SJSA1 (cell line): Measurements from ENCODE around the gene COL23A1. TPM values are rescaled to one million over a fixed set of nuclear protein-coding genes. Genes with fewer than 3 reads are reported as not detected.
A peak's percentile ranks its signal among the peaks of the same experiment; 100 is the strongest.

ENCODE experiments used
- DNase-seq, 2 experiments: peaks; one replicate each; pipeline ENCODE4 v3.0.0-alpha.2; 2015 to 2020; ENCODE audit warnings: low spot score in 2 of 2, low read depth in 1 of 2
- H3K27ac ChIP-seq: fragments of 250-450 bp; sonication (Bioruptor Pico); 2 replicates; pipeline ENCODE4 v1.5.1; 2020; ENCODE audit warnings: mild to moderate bottlenecking, moderate library complexity
- H3K27me3 ChIP-seq: fragments of 250-450 bp; sonication (Bioruptor Pico); replicated peaks from 2 replicates; pipeline ENCODE4 v1.5.1; 2020; ENCODE audit warnings: mild to moderate bottlenecking, moderate library complexity
- H3K36me3 ChIP-seq: fragments of 250-450 bp; sonication (Bioruptor Pico); 2 replicates; pipeline ENCODE4 v1.5.1; 2020; ENCODE audit warnings: mild to moderate bottlenecking
- H3K4me1 ChIP-seq: fragments of 250-450 bp; sonication (Bioruptor Pico); replicated peaks from 2 replicates; pipeline ENCODE4 v1.6.1; 2021; ENCODE audit warnings: mild to moderate bottlenecking
- H3K4me3 ChIP-seq: fragments of 250-450 bp; sonication (Bioruptor Pico); 2 replicates; pipeline ENCODE4 v1.5.1; 2020; ENCODE audit warnings: mild to moderate bottlenecking
- H3K9me3 ChIP-seq: fragments of 250-450 bp; sonication (Bioruptor Pico); replicated peaks from 2 replicates; pipeline ENCODE4 v1.5.1; 2020; ENCODE audit warnings: mild to moderate bottlenecking
- total RNA-seq: library from RNA; depleted of rRNA; stranded (reverse); fragments of >200 nt; shearing (Covaris generic); gene quantifications from 2 replicates; pipeline ENCODE4 v1.2.3, GENCODE V29; 2014

COL23A1 gene
- total RNA-seq, 1 experiment from 2014 or later = not detected

DNA sequence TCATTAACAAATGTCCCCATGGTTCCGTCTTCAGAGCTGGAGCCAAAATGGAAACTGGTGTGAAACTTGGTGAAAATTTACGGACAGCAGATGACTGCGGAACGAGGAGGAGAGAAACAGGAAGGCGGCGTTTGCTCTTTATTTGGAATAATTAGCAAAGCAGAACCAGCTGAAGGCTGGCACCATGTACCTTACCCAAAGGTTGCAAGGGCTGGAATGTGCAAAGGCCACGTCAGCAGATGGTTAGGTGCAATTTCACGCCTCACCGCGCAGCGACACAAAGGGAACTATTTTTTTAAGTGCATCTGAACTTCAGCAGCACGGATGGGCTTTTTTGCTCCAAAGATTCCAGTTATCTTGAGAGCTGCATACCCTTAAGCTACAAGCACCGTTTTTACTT lies 127.4 kb downstream of the COL23A1 start:
- H3K27ac ChIP-seq = no peak overlapping the region
- H3K36me3 ChIP-seq = no peaks in the 10 kb centered on the region
- H3K4me1 ChIP-seq = no peaks in the 10 kb centered on the region
- DNase-seq = peak in 1 of 2 experiments; percentile 23
- no peaks in the 10 kb centered on the region for H3K27me3 ChIP-seq
- H3K4me3 ChIP-seq = no peak overlapping the region
- H3K9me3 ChIP-seq = peaks cover 54% of the 10 kb centered on the region

DNA sequence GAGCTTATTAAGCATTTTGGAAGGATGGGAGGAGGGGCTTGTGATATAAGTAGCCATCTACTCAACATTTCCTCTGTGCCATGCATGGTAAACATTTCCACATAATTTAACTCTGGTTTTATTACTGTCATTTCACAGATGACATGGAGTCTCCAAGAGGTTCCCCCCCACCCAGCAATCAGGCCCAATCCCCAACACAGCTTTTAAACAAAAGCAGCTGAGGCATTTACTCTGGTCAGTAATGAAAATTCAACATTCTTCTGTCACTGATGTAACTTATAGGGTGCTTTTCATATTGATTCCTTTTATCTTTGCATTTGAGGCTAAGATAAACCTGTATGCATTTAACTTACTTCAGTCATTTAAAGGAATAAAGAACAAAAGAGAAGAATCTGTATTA lies 128.1 kb downstream of the COL23A1 start:
- no peaks in the 10 kb centered on the region for H3K36me3 ChIP-seq
- DNase-seq = peak in 1 of 2 experiments; percentile 11
- H3K9me3 ChIP-seq = peaks cover 52% of the 10 kb centered on the region
- H3K27ac ChIP-seq = no peak overlapping the region
- H3K27me3 ChIP-seq = no peaks in the 10 kb centered on the region
- H3K4me1 ChIP-seq = no peaks in the 10 kb centered on the region
- H3K4me3 ChIP-seq = no peak overlapping the region

GRCh38 chr5:178461004-178461730 lies 129.0 kb downstream of the COL23A1 start:
- H3K27ac ChIP-seq = no peak overlapping the region
- H3K27me3 ChIP-seq = no peaks in the 10 kb centered on the region
- H3K9me3 ChIP-seq = peaks cover 51% of the 10 kb centered on the region
- H3K36me3 ChIP-seq = no peaks in the 10 kb centered on the region
- H3K4me3 ChIP-seq = no peak overlapping the region
- H3K4me1 ChIP-seq = no peaks in the 10 kb centered on the region
- DNase-seq = peak in 1 of 2 experiments; percentile 48

- DNase-seq = peak in 1 of 2 experiments; percentile 31
- Histone ChIP-seq H3K27me3 (no peaks in the 10 kb centered on the region), H3K36me3 (no peaks in the 10 kb centered on the region), H3K27ac (no peak overlapping the region), H3K4me3 (no peak overlapping the region), H3K4me1 (no peaks in the 10 kb centered on the region), H3K9me3 (peaks cover 51% of the 10 kb centered on the region)
Measured at GRCh38 chr5:178460598-178460997, 129.6 kb downstream of the COL23A1 start.

DNA sequence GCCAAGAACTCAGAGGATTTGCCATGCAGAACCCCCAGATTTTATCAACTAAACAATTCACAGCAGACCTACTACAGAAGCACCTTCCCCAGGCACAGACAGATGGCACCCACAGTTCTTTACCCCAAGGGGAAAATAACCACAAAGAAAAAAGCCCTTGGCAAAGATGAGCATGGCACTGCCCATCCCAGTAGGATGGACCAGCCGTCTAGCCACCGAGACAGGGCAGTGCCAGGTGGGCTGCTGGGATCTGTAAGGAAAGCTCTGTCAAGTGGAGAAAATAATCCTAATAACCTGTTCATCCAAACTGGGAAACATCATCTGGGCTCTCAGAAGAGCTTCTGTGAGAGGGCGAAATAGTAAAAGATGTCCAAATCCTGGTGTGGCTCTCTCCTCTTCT lies 130.0 kb downstream of the COL23A1 start:
- Histone ChIP-seq H3K4me3 (no peak overlapping the region), H3K9me3 (peaks cover 55% of the 10 kb centered on the region), H3K36me3 (no peaks in the 10 kb centered on the region), H3K27ac (no peak overlapping the region), H3K27me3 (no peaks in the 10 kb centered on the region), H3K4me1 (no peaks in the 10 kb centered on the region)
- DNase-seq = peak in 1 of 2 experiments; percentile 18

GRCh38 chr5:178458140-178458539 lies 132.1 kb downstream of the COL23A1 start:
- H3K9me3 ChIP-seq = peaks cover 47% of the 10 kb centered on the region
- no peaks in the 10 kb centered on the region for H3K36me3 ChIP-seq
- DNase-seq = peak in 1 of 2 experiments; percentile 36
- H3K4me3 ChIP-seq = no peak overlapping the region
- no peaks in the 10 kb centered on the region for H3K4me1 ChIP-seq
- H3K27ac ChIP-seq = no peak overlapping the region
- no peaks in the 10 kb centered on the region for H3K27me3 ChIP-seq

GRCh38 chr5:178457471-178457870 lies 132.7 kb downstream of the COL23A1 start:
- DNase-seq = no peak
- no peak overlapping the region for H3K4me3 ChIP-seq
- H3K27ac ChIP-seq = no peak overlapping the region
- H3K9me3 ChIP-seq = peaks cover 48% of the 10 kb centered on the region
- no peaks in the 10 kb centered on the region for H3K4me1 ChIP-seq
- H3K27me3 ChIP-seq = no peaks in the 10 kb centered on the region
- no peaks in the 10 kb centered on the region for H3K36me3 ChIP-seq

DNA sequence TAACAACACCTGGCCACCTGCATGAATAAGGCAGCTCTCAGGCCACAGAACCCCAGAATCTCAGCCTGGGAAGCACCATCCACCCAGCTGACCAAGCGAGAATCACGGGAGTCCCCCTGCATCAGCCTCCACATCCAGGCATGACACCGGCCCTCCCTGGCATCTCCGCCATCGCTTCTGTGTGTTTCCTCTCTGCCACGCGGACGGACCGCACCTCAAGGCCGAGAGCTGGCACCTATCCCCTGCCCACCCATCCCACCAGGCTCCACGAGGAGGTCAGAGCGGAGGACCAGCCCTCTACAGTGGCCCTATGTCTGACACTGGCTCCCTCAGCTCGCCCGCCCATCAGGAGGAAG lies 134.7 kb downstream of the COL23A1 start:
- Histone ChIP-seq H3K27ac (no peak overlapping the region), H3K4me1 (no peaks in the 10 kb centered on the region), H3K4me3 (no peak overlapping the region), H3K9me3 (peaks cover 40% of the 10 kb centered on the region), H3K36me3 (no peaks in the 10 kb centered on the region), H3K27me3 (no peaks in the 10 kb centered on the region)
- DNase-seq = no peak

DNA sequence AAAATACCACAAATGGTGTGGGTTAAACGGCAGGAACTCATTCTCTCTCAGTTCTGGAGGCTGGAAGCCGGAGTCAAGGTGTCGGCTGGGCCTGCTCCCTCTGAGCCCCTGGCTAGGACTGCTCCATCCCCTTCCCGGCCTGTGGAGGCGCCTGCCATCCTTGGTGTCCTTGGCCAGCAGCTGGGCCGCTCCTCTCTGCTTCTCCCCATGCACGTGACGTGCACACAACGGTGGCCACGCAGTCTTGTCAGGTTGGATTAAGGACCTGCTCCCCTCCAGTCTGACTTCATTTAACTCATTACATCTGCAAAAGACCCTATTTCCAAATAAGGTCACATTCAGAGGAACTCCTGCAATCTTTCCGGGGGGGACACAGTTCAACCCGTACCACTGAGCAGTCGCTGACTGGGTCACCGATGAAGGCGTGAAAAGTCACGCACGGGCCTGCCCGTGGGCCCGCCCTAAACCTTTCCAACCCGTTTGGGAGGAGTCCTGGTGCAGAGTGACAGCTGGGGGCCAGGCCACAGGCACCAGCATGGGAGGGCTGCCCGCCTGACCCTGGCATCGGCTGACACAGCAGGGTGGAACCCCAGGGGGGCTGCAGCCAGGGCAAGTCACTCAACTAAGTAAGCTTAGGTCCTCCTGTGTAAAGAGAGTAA lies 135.2 kb downstream of the COL23A1 start:
- Histone ChIP-seq H3K4me3 (no peak overlapping the region), H3K4me1 (no peaks in the 10 kb centered on the region), H3K9me3 (peaks cover 43% of the 10 kb centered on the region), H3K27me3 (no peaks in the 10 kb centered on the region), H3K27ac (no peak overlapping the region), H3K36me3 (no peaks in the 10 kb centered on the region)
- peak in 1 of 2 experiments; percentile 40 for DNase-seq

DNA sequence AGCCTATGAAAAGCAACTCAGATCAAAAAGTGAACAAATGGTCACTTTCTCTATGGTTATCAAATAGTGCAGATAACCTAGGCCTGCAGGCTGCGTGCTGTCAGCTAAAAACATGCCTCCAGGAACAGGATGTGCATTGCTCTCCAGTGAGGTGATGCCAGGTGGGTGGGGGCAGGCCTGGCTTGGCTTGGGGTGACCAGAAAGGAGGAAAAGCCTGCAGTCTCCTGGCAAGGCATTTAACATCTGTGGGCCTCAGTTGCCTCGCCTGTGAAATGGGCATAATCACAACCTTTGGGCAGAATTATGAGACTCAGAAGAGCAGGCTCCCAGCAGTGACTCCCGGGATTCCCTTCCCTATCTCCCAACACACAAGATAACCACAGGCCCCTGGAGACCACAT lies 135.9 kb downstream of the COL23A1 start:
- Histone ChIP-seq H3K4me1 (no peaks in the 10 kb centered on the region), H3K36me3 (no peaks in the 10 kb centered on the region), H3K9me3 (peaks cover 46% of the 10 kb centered on the region), H3K4me3 (no peak overlapping the region), H3K27me3 (no peaks in the 10 kb centered on the region), H3K27ac (no peak overlapping the region)
- DNase-seq = peak in 1 of 2 experiments; percentile 34

- peak in 1 of 2 experiments; percentile 23 for DNase-seq
- no peak overlapping the region for H3K27ac ChIP-seq
- no peak overlapping the region for H3K4me3 ChIP-seq
- no peaks in the 10 kb centered on the region for H3K36me3 ChIP-seq
- no peaks in the 10 kb centered on the region for H3K4me1 ChIP-seq
- H3K9me3 ChIP-seq = peaks cover 45% of the 10 kb centered on the region
- H3K27me3 ChIP-seq = no peaks in the 10 kb centered on the region
Measured at GRCh38 chr5:178453224-178453623, 137.0 kb downstream of the COL23A1 start.

DNA sequence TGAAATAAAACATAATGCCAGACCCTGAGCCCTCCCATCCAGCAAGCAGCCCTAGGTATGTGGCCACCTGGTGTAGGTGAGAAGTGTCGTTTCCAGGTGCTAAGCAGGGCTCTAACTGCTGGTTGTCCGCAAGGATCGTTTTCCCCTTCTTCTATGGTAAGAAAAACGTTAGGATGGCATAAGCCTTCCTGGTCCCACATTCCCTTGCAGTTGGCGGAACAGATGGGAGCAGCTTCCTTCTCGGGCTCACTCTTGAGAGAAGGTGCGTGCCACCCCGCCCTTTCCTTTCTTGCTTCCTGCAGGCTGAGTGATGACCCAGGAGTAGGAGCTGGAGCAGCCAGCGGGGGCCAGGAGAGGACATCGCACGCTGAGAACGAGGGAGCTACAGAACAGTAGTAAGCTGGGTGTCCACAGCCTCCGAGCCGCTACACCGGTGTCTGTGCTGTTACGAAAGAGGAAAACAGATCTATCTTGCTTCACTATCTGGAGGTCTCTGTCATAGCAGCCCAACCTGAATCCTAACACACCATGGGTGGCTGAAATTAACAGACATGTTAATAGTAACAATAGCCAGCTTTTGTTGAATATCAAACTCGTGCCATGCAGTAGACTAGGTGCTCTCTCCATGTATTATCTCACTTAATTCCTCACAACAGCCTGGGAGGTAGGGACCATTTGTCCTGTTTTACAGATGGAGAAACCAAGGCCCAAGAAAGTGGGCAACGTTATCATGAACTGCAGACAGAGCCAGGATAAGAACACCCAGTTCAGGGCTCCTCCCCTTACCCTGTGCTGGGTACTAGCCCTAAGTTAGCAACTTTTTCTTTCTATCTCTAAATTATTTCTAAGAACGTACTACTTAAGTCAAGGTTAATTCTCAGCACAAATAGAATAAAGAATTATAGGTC lies 139.8 kb downstream of the COL23A1 start:
- Histone ChIP-seq H3K27me3 (no peaks in the 10 kb centered on the region), H3K36me3 (no peaks in the 10 kb centered on the region), H3K9me3 (peaks cover 34% of the 10 kb centered on the region), H3K27ac (no peak overlapping the region), H3K4me3 (no peak overlapping the region), H3K4me1 (no peaks in the 10 kb centered on the region)
- peak in 1 of 2 experiments; percentile 38 for DNase-seq

DNA sequence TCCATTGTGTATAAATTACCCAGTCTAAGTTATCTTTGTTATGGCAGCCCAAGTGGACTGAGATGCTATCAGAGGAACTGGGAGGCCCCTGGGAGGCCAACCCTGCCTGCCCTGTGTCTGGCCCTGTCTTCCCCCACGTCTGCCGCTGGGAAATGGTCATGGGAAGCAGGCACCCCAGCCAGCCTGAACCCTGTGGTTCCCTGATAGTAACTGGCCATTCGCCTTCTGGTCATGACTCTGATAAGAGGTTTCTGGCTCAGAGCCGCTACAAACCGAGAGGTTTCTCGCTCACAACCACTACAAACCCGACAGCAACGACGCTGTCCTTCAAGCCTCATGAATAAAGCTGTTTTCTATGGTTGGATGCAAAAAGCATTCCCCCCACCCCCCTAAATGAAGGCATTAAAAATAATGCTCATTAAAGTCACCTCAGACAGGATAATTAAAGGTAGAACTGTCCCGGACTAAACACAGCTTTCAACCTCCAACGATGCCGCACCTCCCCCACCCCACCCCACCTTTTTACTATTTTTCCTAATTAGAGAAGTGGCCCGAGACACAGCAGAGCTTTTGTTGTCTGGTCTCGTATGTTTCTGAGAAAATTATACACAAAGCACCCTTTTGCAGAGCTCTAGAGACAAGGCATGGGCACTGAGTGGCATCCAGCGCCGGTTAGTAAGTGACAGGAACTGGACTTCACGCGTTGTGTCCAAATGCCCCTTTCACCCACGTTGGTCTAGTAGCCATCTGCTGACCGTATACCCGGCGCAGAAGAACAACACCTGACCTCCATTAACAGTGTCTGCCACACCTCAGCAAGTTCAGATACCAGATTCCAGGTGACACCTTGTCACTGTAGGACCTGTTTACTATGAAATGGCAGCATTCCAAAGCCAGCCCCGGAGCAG lies 140.8 kb downstream of the COL23A1 start:
- Histone ChIP-seq H3K27me3 (no peaks in the 10 kb centered on the region), H3K9me3 (peaks cover 28% of the 10 kb centered on the region), H3K4me1 (no peaks in the 10 kb centered on the region), H3K27ac (no peak overlapping the region), H3K4me3 (no peak overlapping the region), H3K36me3 (no peaks in the 10 kb centered on the region)
- DNase-seq = peak in 1 of 2 experiments; percentile 39
